ENCODE data around the gene ZNF174.

ZNF174 gene

GRCh38 chr16:3400779-3401688 lies at the start of gene ZNF174, which contains the start of gene ZSCAN32:
ZNF174 (plus strand) TSS chr16:3401215; CDS start chr16:3402005, 790 bp downstream.
ZSCAN32 (minus strand) TSS chr16:3401004; CDS start chr16:3397557, 3,447 bp downstream.
- peaks cover 42% of the 10 kb centered on the region for H3K9me3 Mint-ChIP-seq

GRCh38 chr16:3355589-3355988 lies 45.4 kb upstream of the ZNF174 start, which contains the start of gene OR2C1:
OR2C1 (plus strand) TSS chr16:3355889; CDS start chr16:3355941, 52 bp downstream.
- no peak for ATAC-seq
- Mint-ChIP-seq H3K36me3 (ENCODE audit: low read depth) (peaks cover 2% of the 10 kb centered on the region), H3K9me3 (peaks cover 12% of the 10 kb centered on the region), H3K4me3 (no peak within 1 kb of the TSS), H3K27me3 (peaks cover 4% of the 10 kb centered on the region), H3K27ac (no peak within 1 kb of the TSS), H3K4me1 (no peaks in the 10 kb centered on the region)
- DNase-seq, result no peak

More at GRCh38 chr16:3400779-3401688, at the start of gene ZNF174, which contains the start of gene ZSCAN32:
- H3K4me1 Mint-ChIP-seq, result peaks cover 40% of the 10 kb centered on the region
- peaks cover 60% of the 10 kb centered on the region for H3K36me3 Mint-ChIP-seq (ENCODE audit: low read depth)
- DNase-seq (peak; percentile 98), ATAC-seq (peak; percentile 100)
- H3K4me3 Mint-ChIP-seq, result peak within 1 kb of the TSS; percentile 95
- H3K27ac Mint-ChIP-seq, result peak within 1 kb of the TSS; percentile 82
- no peaks in the 10 kb centered on the region for H3K27me3 Mint-ChIP-seq

GRCh38 chr16:3356118-3356517 lies 44.9 kb upstream of the ZNF174 start:
- Mint-ChIP-seq H3K4me3 (no peak overlapping the region), H3K4me1 (no peaks in the 10 kb centered on the region), H3K9me3 (peaks cover 12% of the 10 kb centered on the region), H3K27me3 (peaks cover 7% of the 10 kb centered on the region), H3K27ac (no peak overlapping the region), H3K36me3 (ENCODE audit: low read depth) (peaks cover 2% of the 10 kb centered on the region)
- ATAC-seq (no peak), DNase-seq (no peak)

- Mint-ChIP-seq H3K27ac (no peak overlapping the region), H3K9me3 (peaks cover 23% of the 10 kb centered on the region), H3K4me1 (no peaks in the 10 kb centered on the region), H3K36me3 (ENCODE audit: low read depth) (peaks cover 2% of the 10 kb centered on the region), H3K4me3 (no peak overlapping the region), H3K27me3 (peaks cover 13% of the 10 kb centered on the region)
- ATAC-seq (no peak), DNase-seq (no peak)
Measured at GRCh38 chr16:3358871-3359270, 42.1 kb upstream of the ZNF174 start.

- ATAC-seq (no peak), DNase-seq (no peak)
- H3K27me3 Mint-ChIP-seq, result peaks cover 11% of the 10 kb centered on the region
- peaks cover 18% of the 10 kb centered on the region for H3K9me3 Mint-ChIP-seq
- peaks cover 21% of the 10 kb centered on the region for H3K36me3 Mint-ChIP-seq (ENCODE audit: low read depth)
- no peak overlapping the region for H3K4me3 Mint-ChIP-seq
- no peak overlapping the region for H3K27ac Mint-ChIP-seq
- peaks cover 13% of the 10 kb centered on the region for H3K4me1 Mint-ChIP-seq
Measured at GRCh38 chr16:3362931-3363330, 38.1 kb upstream of the ZNF174 start.

- H3K9me3 Mint-ChIP-seq, result peaks cover 18% of the 10 kb centered on the region
- ATAC-seq (no peak), DNase-seq (no peak)
- peaks cover 13% of the 10 kb centered on the region for H3K4me1 Mint-ChIP-seq
- peaks cover 11% of the 10 kb centered on the region for H3K27me3 Mint-ChIP-seq
- no peak overlapping the region for H3K4me3 Mint-ChIP-seq
- peaks cover 21% of the 10 kb centered on the region for H3K36me3 Mint-ChIP-seq (ENCODE audit: low read depth)
- peak overlapping the region; percentile 36 for H3K27ac Mint-ChIP-seq
Measured at GRCh38 chr16:3363793-3364192, 37.2 kb upstream of the ZNF174 start.

- ATAC-seq (peak; percentile 96), DNase-seq (peak; percentile 84)
- peak overlapping the region; percentile 66 for H3K27ac Mint-ChIP-seq
- peaks cover 23% of the 10 kb centered on the region for H3K36me3 Mint-ChIP-seq (ENCODE audit: low read depth)
- peaks cover 14% of the 10 kb centered on the region for H3K9me3 Mint-ChIP-seq
- H3K4me1 Mint-ChIP-seq, result peaks cover 13% of the 10 kb centered on the region
- peak overlapping the region; percentile 80 for H3K4me3 Mint-ChIP-seq
- H3K27me3 Mint-ChIP-seq, result peaks cover 9% of the 10 kb centered on the region
Measured at GRCh38 chr16:3364774-3365427, 36.1 kb upstream of the ZNF174 start.

GRCh38 chr16:3369073-3369472 lies 31.9 kb upstream of the ZNF174 start:
- Mint-ChIP-seq H3K36me3 (ENCODE audit: low read depth) (peaks cover 30% of the 10 kb centered on the region), H3K27ac (no peak overlapping the region), H3K9me3 (peaks cover 9% of the 10 kb centered on the region), H3K4me3 (no peak overlapping the region), H3K27me3 (no peaks in the 10 kb centered on the region), H3K4me1 (peaks cover 13% of the 10 kb centered on the region)
- no peak for DNase-seq
- no peak for ATAC-seq

- H3K4me3 Mint-ChIP-seq, result no peak overlapping the region
- ATAC-seq, result no peak
Measured at GRCh38 chr16:3375680-3376079, 25.3 kb upstream of the ZNF174 start.

GRCh38 chr16:3377917-3378316 lies 23.1 kb upstream of the ZNF174 start:
- Mint-ChIP-seq H3K27me3 (no peaks in the 10 kb centered on the region), H3K27ac (no peak overlapping the region), H3K4me1 (no peaks in the 10 kb centered on the region), H3K9me3 (peaks cover 67% of the 10 kb centered on the region), H3K36me3 (ENCODE audit: low read depth) (peaks cover 66% of the 10 kb centered on the region), H3K4me3 (no peak overlapping the region)
- ATAC-seq (no peak), DNase-seq (no peak)

More at GRCh38 chr16:3375680-3376079, 25.3 kb upstream of the ZNF174 start:
- H3K36me3 Mint-ChIP-seq (ENCODE audit: low read depth), result peaks cover 43% of the 10 kb centered on the region
- no peaks in the 10 kb centered on the region for H3K4me1 Mint-ChIP-seq
- H3K27ac Mint-ChIP-seq, result no peak overlapping the region
- H3K27me3 Mint-ChIP-seq, result no peaks in the 10 kb centered on the region
- peaks cover 48% of the 10 kb centered on the region for H3K9me3 Mint-ChIP-seq
- no peak for DNase-seq

- Mint-ChIP-seq H3K9me3 (peaks cover 65% of the 10 kb centered on the region), H3K27ac (no peak overlapping the region), H3K4me3 (no peak overlapping the region), H3K27me3 (no peaks in the 10 kb centered on the region), H3K4me1 (no peaks in the 10 kb centered on the region), H3K36me3 (ENCODE audit: low read depth) (peaks cover 80% of the 10 kb centered on the region)
- no peak for DNase-seq
- no peak for ATAC-seq
Measured at GRCh38 chr16:3383045-3383448, 18.0 kb upstream of the ZNF174 start.

- Mint-ChIP-seq H3K9me3 (peaks cover 51% of the 10 kb centered on the region), H3K27me3 (no peaks in the 10 kb centered on the region), H3K4me3 (no peak overlapping the region), H3K36me3 (ENCODE audit: low read depth) (peaks cover 86% of the 10 kb centered on the region), H3K4me1 (no peaks in the 10 kb centered on the region), H3K27ac (no peak overlapping the region)
- ATAC-seq (no peak), DNase-seq (no peak)
Measured at GRCh38 chr16:3388325-3388724, 12.7 kb upstream of the ZNF174 start.

GRCh38 chr16:3389663-3390338 lies 11.2 kb upstream of the ZNF174 start:
- Mint-ChIP-seq H3K4me1 (peaks cover 5% of the 10 kb centered on the region), H3K4me3 (no peak overlapping the region), H3K36me3 (ENCODE audit: low read depth) (peaks cover 86% of the 10 kb centered on the region), H3K9me3 (peaks cover 50% of the 10 kb centered on the region), H3K27ac (no peak overlapping the region), H3K27me3 (no peaks in the 10 kb centered on the region)
- DNase-seq (no peak), ATAC-seq (no peak)

- Mint-ChIP-seq H3K27me3 (no peaks in the 10 kb centered on the region), H3K4me1 (peaks cover 39% of the 10 kb centered on the region), H3K27ac (peak overlapping the region; percentile 82), H3K4me3 (peak overlapping the region; percentile 95), H3K9me3 (peaks cover 38% of the 10 kb centered on the region), H3K36me3 (ENCODE audit: low read depth) (peaks cover 60% of the 10 kb centered on the region)
- DNase-seq, result no peak
- ATAC-seq, result peak; percentile 34
Measured at GRCh38 chr16:3400446-3400778, 603 bp upstream of the ZNF174 start.

All from activated naive CD8-positive, alpha-beta T cell treated with anti-CD3 and anti-CD28 coated beads, Interleukin-2, amount 50 U/mL, for 24 hours (primary cell).